Measurements from ENCODE around the gene SLIT3. TPM values are rescaled to one million over a fixed set of nuclear protein-coding genes. Genes with fewer than 3 reads are reported as not detected.

SLIT3 gene
- total and polyA plus RNA-seq, 9 of the 15 experiments (the other 6 are each of a cell fraction or from before 2014, with no cell fraction given), result 0.01 to 0.04 TPM; not detected in 7

- Histone ChIP-seq H3K9ac (ENCODE audit: insufficient read depth in 1 of 2, low read depth in 2 of 2, low read length in 2 of 2) (no peak overlapping the region), H3K4me1 (replicated peaks in 1 of 2; ENCODE audit: control insufficient read depth in 2 of 2, insufficient read depth in 2 of 2, low read length in 2 of 2) (no peaks in the 10 kb centered on the region), H4K20me1 (replicated peaks; ENCODE audit: control insufficient read depth, insufficient read depth, low read length) (no peaks in the 10 kb centered on the region), H3K4me2 (ENCODE audit: insufficient read depth, low read length) (no peak overlapping the region), H3K27ac (ENCODE audit: extremely low read depth, low read depth, low read length) (no peak overlapping the region), H3K9me3 (replicated peaks; ENCODE audit: control insufficient read depth, insufficient read depth, low read depth, low read length) (no peaks in the 10 kb centered on the region), H3K9me1 (ENCODE audit: control insufficient read depth, insufficient read depth, low read length) (no peaks in the 10 kb centered on the region), H3K4me3 (no peak overlapping the region), H3K36me3 (ENCODE audit: control insufficient read depth, insufficient read depth, low read length) (no peaks in the 10 kb centered on the region), H3K79me2 (ENCODE audit: control insufficient read depth, insufficient read depth, low read length) (no peaks in the 10 kb centered on the region), H3K27me3 (ENCODE audit: control insufficient read depth in 2 of 2, insufficient read depth in 2 of 2, low read length in 2 of 2) (no peaks in the 10 kb centered on the region), H2AFZ (ENCODE audit: low read depth, low read length) (no peak overlapping the region)
- TF ChIP-seq ATF3 (IDR thresholded peaks at IDR 0.05) (peak; percentile 12; the same call in 1 of the 2 replicates), ATF3 (CRISPR knock-in tag; conservative IDR thresholded peaks at IDR 0.05) (no peak), ZBTB26 (CRISPR knock-in tag; IDR thresholded peaks at IDR 0.05) (no peak)
- no peak for DNase-seq (ENCODE audit: extremely low read depth in 1 of 4, low spot score in 3 of 4)
- in situ Hi-C loops (cut with MboI) (no loop called here), intact Hi-C loops (cut with micrococcal nuclease) (no loop called here)
- POLR2A ChIA-PET, result no interaction called here
- 0% methylated on average over 6 of the region's 6 CpGs for WGBS (ENCODE audit: insufficient coverage, low coverage, missing lambda C conversion rate)
- BruUV-seq (replicated peaks), result no TSS peak
- CTCF ChIA-PET (ENCODE audit: low intra/inter-chr PET ratio), result no interaction called here
- no peak for FAIRE-seq
- ATAC-seq, result no peak
Measured at GRCh38 chr5:169200125-169200778, 100.7 kb downstream of the SLIT3 start.
